Gastrocnemius medialis (tissue), 4 donors: ENCODE data around the gene PLCD1.

Source experiments
- CTCF ChIP-seq, 5 experiments: fragments of 450-650 bp in 3 of 5; fragments of 200-600 bp in 2 of 5; sonication (generic) in 2 of 5; IDR thresholded peaks in 4 of 5; conservative IDR thresholded peaks in 1 of 5; 1 replicate in 4 of 5; 2 replicates in 1 of 5; pipeline ENCODE4 v1.5.1; 2016 to 2019; ENCODE audit warnings: antibody characterized with exemption in 5 of 5, mild to moderate bottlenecking in 3 of 5, moderate library complexity in 3 of 5
- POLR2A ChIP-seq, 2 donors: fragments of 450-650 bp; IDR thresholded peaks; one replicate each; pipeline ENCODE4 v1.6.1; 2017; ENCODE audit warnings: antibody characterized with exemption in 2 of 2, mild to moderate bottlenecking in 2 of 2, moderate library complexity in 2 of 2

GRCh38 chr3:38049358-38050126, 20.1 kb upstream of the PLCD1 start:
- no peak for TF ChIP-seq CTCF (IDR thresholded peaks at IDR 0.05 in 4 of 5, conservative IDR thresholded peaks at IDR 0.05 in 1 of 5)
- no peak for TF ChIP-seq POLR2A (IDR thresholded peaks at IDR 0.05)
